GM21360 (cell line): Measurements from ENCODE around the gene ABHD13.
"Not testable (repeated sequence)": the region's sequence is repeated elsewhere in the genome, so short reads cannot be mapped to it uniquely, and the experiment has no call there.

Experiments used
- ATAC-seq: cut with Tn5 transposase; IDR thresholded peaks from one replicate; pipeline ENCODE4 v1.9.1; 2021; ENCODE audit warnings: mild to moderate bottlenecking, moderate library complexity; ENCODE audit not compliant: unreplicated experiment

Gene ABHD13

GRCh38 chr13:108223687-108224503 lies 5.7 kb downstream of the ABHD13 start:
- ATAC-seq = no peak

GRCh38 chr13:108225440-108225839 lies 7.2 kb downstream of the ABHD13 start:
- peak; percentile 45 for ATAC-seq

GRCh38 chr13:108226184-108226583 lies 8.0 kb downstream of the ABHD13 start:
- peak; percentile 42 for ATAC-seq

GRCh38 chr13:108227651-108228272 lies 9.6 kb downstream of the ABHD13 start:
- no peak for ATAC-seq

- no peak for ATAC-seq
These were observed 12.2 kb downstream of the ABHD13 start for GRCh38 chr13:108230377-108230776.

- peak; percentile 68 for ATAC-seq
These were observed 31.0 kb downstream of the ABHD13 start for GRCh38 chr13:108249150-108249549.

GRCh38 chr13:108257248-108257647 lies 39.1 kb downstream of the ABHD13 start:
- no peak for ATAC-seq

- no peak for ATAC-seq
These were observed 45.6 kb downstream of the ABHD13 start for GRCh38 chr13:108263621-108264355.

GRCh38 chr13:108266321-108266990 lies 48.3 kb downstream of the ABHD13 start:
- no peak for ATAC-seq

GRCh38 chr13:108267347-108267746 lies 49.2 kb downstream of the ABHD13 start:
- ATAC-seq = no peak

GRCh38 chr13:108267855-108268254 lies 49.7 kb downstream of the ABHD13 start:
- ATAC-seq = not testable (repeated sequence)

- peak; percentile 41 for ATAC-seq
These were observed 50.4 kb downstream of the ABHD13 start for GRCh38 chr13:108268466-108269112.

- ATAC-seq = peak; percentile 58
These were observed 51.6 kb downstream of the ABHD13 start, which contains the start of gene TNFSF13B for GRCh38 chr13:108269601-108270328. TNFSF13B (plus strand) TSS chr13:108269718; CDS start chr13:108269896, 178 bp downstream.

- ATAC-seq = peak; percentile 4
These were observed 52.2 kb downstream of the ABHD13 start for GRCh38 chr13:108270442-108270841.

GRCh38 chr13:108272333-108272732 lies 54.1 kb downstream of the ABHD13 start:
- ATAC-seq = no peak

- no peak for ATAC-seq
These were observed 55.4 kb downstream of the ABHD13 start for GRCh38 chr13:108273429-108274118.

- no peak for ATAC-seq
These were observed 56.5 kb downstream of the ABHD13 start for GRCh38 chr13:108274718-108275117.

GRCh38 chr13:108276060-108276459 lies 57.9 kb downstream of the ABHD13 start:
- no peak for ATAC-seq

GRCh38 chr13:108278466-108278865 lies 60.3 kb downstream of the ABHD13 start:
- ATAC-seq = no peak
